ENCODE measurements around the gene PET100. TPM values are rescaled to one million over a fixed set of nuclear protein-coding genes. Genes with fewer than 3 reads are reported as not detected.

PET100 gene
- total RNA-seq, 1 experiment from 2014 or later: 101 TPM

- no peak for DNase-seq
- no peaks in the 10 kb centered on the region for H3K9me2 ChIP-seq (replicated peaks; ENCODE audit: low read length)
- H3K79me2 ChIP-seq (ENCODE audit: low read length): no peaks in the 10 kb centered on the region
- H3K9ac ChIP-seq (ENCODE audit: low read length): no peak overlapping the region
- no TSS peak for BruUV-seq (replicated peaks)
- TF ChIP-seq CTCF (conservative IDR thresholded peaks at IDR 0.05; ENCODE audit: low read depth, low read length): no peak
- no peak for TF ChIP-seq EZH2phosphoT487 (IDR thresholded peaks at IDR 0.05; ENCODE audit: borderline replicate concordance, low read length)
- no peak for TF ChIP-seq EZH2 (IDR thresholded peaks at IDR 0.05; ENCODE audit: low read length, unreplicated experiment)
- H3K4me2 ChIP-seq (ENCODE audit: low read length): no peak overlapping the region
- H4K20me1 ChIP-seq (ENCODE audit: low read length): no peaks in the 10 kb centered on the region
- H3K4me3 ChIP-seq (ENCODE audit: low read length): no peak overlapping the region
- 0 out of 2 replicates have a peak, but pooled peaks cover 2% of the 10 kb centered on the region for H3K36me3 ChIP-seq (ENCODE audit: low read depth, low read length)
- H3K9me3 ChIP-seq (ENCODE audit: low read length): no peaks in the 10 kb centered on the region
- no peak overlapping the region for H2AFZ ChIP-seq (ENCODE audit: low read length)
- no peak overlapping the region for H3K27ac ChIP-seq (ENCODE audit: low read length)
- H3F3A ChIP-seq (ENCODE audit: low read length, unreplicated experiment): no peaks in the 10 kb centered on the region
- intact Hi-C loops (cut with micrococcal nuclease): no loop called here
- H3K27me3 ChIP-seq (ENCODE audit: low read length): no peaks in the 10 kb centered on the region
- H3K4me1 ChIP-seq (ENCODE audit: insufficient read depth, low read length): peaks cover 3% of the 10 kb centered on the region; the same call in 1 of the 2 replicates
- ATAC-seq: no peak
- ChIA-PET CTCF (interaction anchor here (1.2 kb wide), 1 partner anchor 31 kb away, joined by 4 read pairs; the partner anchor contains the start of gene TRAPPC5), POLR2A (ENCODE audit: unreplicated experiment) (no interaction called here)
These were observed 20.6 kb downstream of the PET100 start for GRCh38 chr19:7650148-7650547.

- Histone ChIP-seq H3K27ac (ENCODE audit: low read length) (no peak overlapping the region), H3K9me3 (ENCODE audit: low read length) (no peaks in the 10 kb centered on the region), H3K79me2 (ENCODE audit: low read length) (no peaks in the 10 kb centered on the region), H2AFZ (ENCODE audit: low read length) (peak overlapping the region; percentile 60), H3F3A (ENCODE audit: low read length, unreplicated experiment) (no peaks in the 10 kb centered on the region), H4K20me1 (ENCODE audit: low read length) (no peaks in the 10 kb centered on the region), H3K9ac (ENCODE audit: low read length) (no peak overlapping the region), H3K36me3 (ENCODE audit: low read depth, low read length) (0 out of 2 replicates have a peak, but pooled peaks cover 2% of the 10 kb centered on the region), H3K4me3 (ENCODE audit: low read length) (peak overlapping the region; percentile 23; the same call in 1 of the 2 replicates), H3K4me1 (ENCODE audit: insufficient read depth, low read length) (peaks cover 3% of the 10 kb centered on the region; the same call in 1 of the 2 replicates), H3K27me3 (ENCODE audit: low read length) (no peaks in the 10 kb centered on the region), H3K4me2 (ENCODE audit: low read length) (peak overlapping the region; percentile 70), H3K9me2 (replicated peaks; ENCODE audit: low read length) (no peaks in the 10 kb centered on the region)
- ChIA-PET CTCF (interaction anchor here (0.5 to 1.7 kb wide), 5 partner anchors 11 to 104 kb away, joined by 3 to 11 read pairs (median 4); partner anchors contain the start of gene TRAPPC5), POLR2A (ENCODE audit: unreplicated experiment) (interaction anchor here (0.6 kb wide), 1 partner anchor 146 kb away, joined by 8 read pairs; no protein-coding TSS in a partner anchor)
- intact Hi-C loops (cut with micrococcal nuclease): loop anchor here (1.0 kb wide), 2 partner anchors 28 to 147 kb away; partner anchors contain the start of gene TRAPPC5
- peak; percentile 78 for ATAC-seq
- no peak for TF ChIP-seq EZH2 (IDR thresholded peaks at IDR 0.05; ENCODE audit: low read length, unreplicated experiment)
- peak; percentile 97 for TF ChIP-seq CTCF (conservative IDR thresholded peaks at IDR 0.05; ENCODE audit: low read depth, low read length)
- peak; percentile 95 for DNase-seq
- BruUV-seq (replicated peaks): no TSS peak
These were observed 22.6 kb downstream of the PET100 start for GRCh38 chr19:7652061-7652641.

GRCh38 chr19:7654401-7654800 lies 24.8 kb downstream of the PET100 start:
- no peaks in the 10 kb centered on the region for H3K79me2 ChIP-seq (ENCODE audit: low read length)
- H3K4me2 ChIP-seq (ENCODE audit: low read length): no peak overlapping the region
- H3K9me2 ChIP-seq (replicated peaks; ENCODE audit: low read length): no peaks in the 10 kb centered on the region
- no peaks in the 10 kb centered on the region for H4K20me1 ChIP-seq (ENCODE audit: low read length)
- intact Hi-C loops (cut with micrococcal nuclease): no loop called here
- no peaks in the 10 kb centered on the region for H3K36me3 ChIP-seq (ENCODE audit: low read depth, low read length)
- no peak for DNase-seq
- no TSS peak for BruUV-seq (replicated peaks)
- no peaks in the 10 kb centered on the region for H3K9me3 ChIP-seq (ENCODE audit: low read length)
- ChIA-PET CTCF (no interaction called here), POLR2A (ENCODE audit: unreplicated experiment) (interaction anchor here (0.5 kb wide), 1 partner anchor 128 kb away, joined by 3 read pairs; no protein-coding TSS in a partner anchor)
- no peak overlapping the region for H3K4me3 ChIP-seq (ENCODE audit: low read length)
- H3K27me3 ChIP-seq (ENCODE audit: low read length): no peaks in the 10 kb centered on the region
- no peak overlapping the region for H3K27ac ChIP-seq (ENCODE audit: low read length)
- peaks cover 3% of the 10 kb centered on the region; the same call in 1 of the 2 replicates for H3K4me1 ChIP-seq (ENCODE audit: insufficient read depth, low read length)
- no peak for TF ChIP-seq EZH2 (IDR thresholded peaks at IDR 0.05; ENCODE audit: low read length, unreplicated experiment)
- TF ChIP-seq CTCF (conservative IDR thresholded peaks at IDR 0.05; ENCODE audit: low read depth, low read length): no peak
- no peak for TF ChIP-seq EZH2phosphoT487 (IDR thresholded peaks at IDR 0.05; ENCODE audit: borderline replicate concordance, low read length)
- no peaks in the 10 kb centered on the region for H3F3A ChIP-seq (ENCODE audit: low read length, unreplicated experiment)
- no peak overlapping the region for H3K9ac ChIP-seq (ENCODE audit: low read length)
- ATAC-seq: no peak
- no peak overlapping the region for H2AFZ ChIP-seq (ENCODE audit: low read length)

Data from PC-3 (cell line).